ENCODE results near the gene CHST11.

- TF ChIP-seq CTCF (optimal IDR thresholded peaks at IDR 0.05 in 1 of 3, IDR thresholded peaks at IDR 0.05 in 1 of 3, conservative IDR thresholded peaks at IDR 0.05 in 1 of 3; ENCODE audit: extremely low read depth in 1 of 3, insufficient read depth in 2 of 3, low read length in 3 of 3) (no peak), EZH2 (IDR thresholded peaks at IDR 0.05; ENCODE audit: low read length) (no peak)
These were observed 143.4 kb downstream of the CHST11 start for GRCh38 chr12:104600036-104600712.
